ENCODE data around the gene KCNA10. TPM values are rescaled to one million over a fixed set of nuclear protein-coding genes. Genes with fewer than 3 reads are reported as not detected.

Gene KCNA10
- total and polyA plus RNA-seq, 4 donors, result not detected

DNA sequence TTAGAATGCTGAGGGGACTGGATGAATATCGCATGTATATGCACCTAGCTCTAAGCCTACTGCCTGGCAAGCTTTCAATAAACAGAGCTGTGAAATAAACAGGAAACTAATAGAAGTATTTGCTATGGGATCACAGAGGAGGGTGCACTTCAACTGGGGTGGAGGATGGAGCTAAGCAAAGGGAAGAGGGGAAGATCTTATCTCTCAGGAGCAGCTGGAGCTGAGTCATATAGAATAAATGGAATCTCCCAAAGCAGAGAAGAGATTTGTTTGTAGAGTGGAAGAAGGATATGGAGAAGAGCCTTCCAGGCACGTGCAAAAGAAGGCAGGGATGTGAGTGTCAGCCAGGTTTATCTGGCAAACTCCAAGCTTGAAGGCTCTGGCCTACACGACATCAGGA is 17.0 kb upstream of the KCNA10 start:
- Histone ChIP-seq H3K4me3 (no peak overlapping the region), H3K9me3 (ENCODE audit: control insufficient read depth in 4 of 4, insufficient read depth in 3 of 4, low read length in 3 of 4) (no peaks in the 10 kb centered on the region), H3K36me3 (ENCODE audit: control insufficient read depth in 4 of 4, insufficient read depth in 4 of 4, low read length in 4 of 4) (no peaks in the 10 kb centered on the region), H3K4me1 (ENCODE audit: control insufficient read depth in 5 of 5, insufficient read depth in 5 of 5, low read length in 5 of 5) (peaks cover 0 to 2% (median 0%) of the 10 kb centered on the region in 5 donors), H3K9ac (ENCODE audit: insufficient read depth in 1 of 2, low read length in 2 of 2) (no peak overlapping the region), H3K27ac (ENCODE audit: low read depth in 1 of 2, low read length in 1 of 2) (no peak overlapping the region), H3K27me3 (ENCODE audit: control insufficient read depth in 3 of 3, insufficient read depth in 3 of 3, low read length in 2 of 3) (peaks cover 0 to 11% (median 0%) of the 10 kb centered on the region in 3 donors)
- WGBS, 2 donors, result 47 to 52% methylated on average over 3 of the region's 3 CpGs
- DNase-seq (no peak), ATAC-seq (ENCODE audit: insufficient read depth, low FRiP score) (no peak)
- TF ChIP-seq, protein P1, sequence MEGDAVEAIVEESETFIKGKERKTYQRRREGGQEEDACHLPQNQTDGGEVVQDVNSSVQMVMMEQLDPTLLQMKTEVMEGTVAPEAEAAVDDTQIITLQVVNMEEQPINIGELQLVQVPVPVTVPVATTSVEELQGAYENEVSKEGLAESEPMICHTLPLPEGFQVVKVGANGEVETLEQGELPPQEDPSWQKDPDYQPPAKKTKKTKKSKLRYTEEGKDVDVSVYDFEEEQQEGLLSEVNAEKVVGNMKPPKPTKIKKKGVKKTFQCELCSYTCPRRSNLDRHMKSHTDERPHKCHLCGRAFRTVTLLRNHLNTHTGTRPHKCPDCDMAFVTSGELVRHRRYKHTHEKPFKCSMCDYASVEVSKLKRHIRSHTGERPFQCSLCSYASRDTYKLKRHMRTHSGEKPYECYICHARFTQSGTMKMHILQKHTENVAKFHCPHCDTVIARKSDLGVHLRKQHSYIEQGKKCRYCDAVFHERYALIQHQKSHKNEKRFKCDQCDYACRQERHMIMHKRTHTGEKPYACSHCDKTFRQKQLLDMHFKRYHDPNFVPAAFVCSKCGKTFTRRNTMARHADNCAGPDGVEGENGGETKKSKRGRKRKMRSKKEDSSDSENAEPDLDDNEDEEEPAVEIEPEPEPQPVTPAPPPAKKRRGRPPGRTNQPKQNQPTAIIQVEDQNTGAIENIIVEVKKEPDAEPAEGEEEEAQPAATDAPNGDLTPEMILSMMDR (IDR thresholded peaks at IDR 0.05; ENCODE audit: control extremely low read depth, extremely low read depth), result no peak

DNA sequence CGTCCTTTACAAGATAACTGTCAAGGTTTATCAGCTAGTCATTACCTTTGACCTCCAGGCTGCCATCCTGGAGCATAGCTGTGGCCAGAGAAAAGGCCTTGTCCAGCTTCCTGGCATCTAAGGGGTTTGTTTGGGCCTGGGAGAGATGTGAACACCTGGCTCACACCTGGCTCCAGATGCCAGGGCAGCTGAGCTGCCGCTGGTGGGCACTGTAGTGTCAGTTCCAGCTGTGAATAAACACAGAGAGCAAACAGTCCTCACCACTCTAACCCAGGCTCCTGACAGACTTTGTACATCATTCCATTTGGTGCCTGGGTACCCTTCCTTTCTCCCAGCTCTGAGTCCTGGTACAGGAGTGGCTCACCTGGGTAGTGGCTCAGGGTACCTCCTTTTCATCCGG is 14.3 kb upstream of the KCNA10 start:
- no peaks in the 10 kb centered on the region for H3K9me3 ChIP-seq (ENCODE audit: control insufficient read depth in 4 of 4, insufficient read depth in 3 of 4, low read length in 3 of 4)
- peaks cover 0 to 2% (median 0%) of the 10 kb centered on the region in 5 donors for H3K4me1 ChIP-seq (ENCODE audit: control insufficient read depth in 5 of 5, insufficient read depth in 5 of 5, low read length in 5 of 5)
- TF ChIP-seq, protein P1 (IDR thresholded peaks at IDR 0.05; ENCODE audit: control extremely low read depth, extremely low read depth), result no peak
- H3K27me3 ChIP-seq (ENCODE audit: control insufficient read depth in 3 of 3, insufficient read depth in 3 of 3, low read length in 2 of 3), result peaks cover 0 to 8% (median 0%) of the 10 kb centered on the region in 3 donors
- 53 to 58% methylated on average over 3 of the region's 3 CpGs for WGBS, 2 donors
- no peaks in the 10 kb centered on the region for H3K36me3 ChIP-seq (ENCODE audit: control insufficient read depth in 4 of 4, insufficient read depth in 4 of 4, low read length in 4 of 4)
- no peak overlapping the region for H3K4me3 ChIP-seq
- no peak for DNase-seq
- no peak overlapping the region for H3K9ac ChIP-seq (ENCODE audit: insufficient read depth in 1 of 2, low read length in 2 of 2)
- H3K27ac ChIP-seq (ENCODE audit: low read depth in 1 of 2, low read length in 1 of 2), result no peak overlapping the region
- no peak for ATAC-seq (ENCODE audit: insufficient read depth, low FRiP score)

GRCh38 chr1:110529011-110529410 is 10.0 kb upstream of the KCNA10 start:
- Histone ChIP-seq H3K9ac (ENCODE audit: insufficient read depth in 1 of 2, low read length in 2 of 2) (no peak overlapping the region), H3K36me3 (ENCODE audit: control insufficient read depth in 4 of 4, insufficient read depth in 4 of 4, low read length in 4 of 4) (no peaks in the 10 kb centered on the region), H3K27me3 (ENCODE audit: control insufficient read depth in 3 of 3, insufficient read depth in 3 of 3, low read length in 2 of 3) (peaks cover 0 to 22% (median 0%) of the 10 kb centered on the region in 3 donors), H3K4me1 (ENCODE audit: control insufficient read depth in 5 of 5, insufficient read depth in 5 of 5, low read length in 5 of 5) (no peaks in the 10 kb centered on the region), H3K27ac (ENCODE audit: low read depth in 1 of 2, low read length in 1 of 2) (no peak overlapping the region), H3K4me3 (no peak overlapping the region), H3K9me3 (ENCODE audit: control insufficient read depth in 4 of 4, insufficient read depth in 3 of 4, low read length in 3 of 4) (no peaks in the 10 kb centered on the region)
- DNase-seq, result no peak
- TF ChIP-seq, protein P1 (IDR thresholded peaks at IDR 0.05; ENCODE audit: control extremely low read depth, extremely low read depth), result no peak
- no peak for ATAC-seq (ENCODE audit: insufficient read depth, low FRiP score)
- WGBS, 2 donors, result 90 to 93% methylated on average over 1 of the region's 1 CpG

DNA sequence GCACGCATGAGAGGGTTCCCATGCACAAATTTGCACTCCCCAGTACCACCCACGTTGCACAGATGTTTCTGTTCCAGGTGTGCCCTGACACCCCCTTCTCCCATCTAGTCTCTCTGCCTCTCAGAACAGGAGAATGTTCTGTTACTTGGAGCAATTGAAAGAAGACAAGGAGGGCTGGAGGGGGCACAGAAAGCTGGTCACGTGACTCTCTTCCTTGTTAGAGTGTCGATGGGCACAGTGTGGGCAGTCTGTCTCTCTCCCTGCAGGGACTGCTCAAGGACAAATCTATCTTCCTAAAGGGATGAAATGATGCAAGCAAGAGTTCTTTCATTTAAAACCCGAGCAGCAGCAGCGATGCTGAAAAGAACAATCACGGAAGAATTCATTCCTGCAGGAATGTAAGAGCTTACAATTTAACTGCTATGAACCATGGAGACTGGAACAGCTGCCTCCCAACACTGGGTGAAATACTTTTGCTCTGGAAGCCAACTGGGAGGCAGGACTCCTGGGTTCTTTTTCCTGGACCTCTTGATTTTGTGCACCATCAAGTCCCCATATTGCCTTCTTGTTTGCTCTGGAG is 7.3 kb upstream of the KCNA10 start:
- Histone ChIP-seq H3K9me3 (ENCODE audit: control insufficient read depth in 4 of 4, insufficient read depth in 3 of 4, low read length in 3 of 4) (no peaks in the 10 kb centered on the region), H3K4me3 (no peak overlapping the region), H3K27me3 (ENCODE audit: control insufficient read depth in 3 of 3, insufficient read depth in 3 of 3, low read length in 2 of 3) (peaks cover 0 to 22% (median 0%) of the 10 kb centered on the region in 3 donors), H3K36me3 (ENCODE audit: control insufficient read depth in 4 of 4, insufficient read depth in 4 of 4, low read length in 4 of 4) (no peaks in the 10 kb centered on the region), H3K9ac (ENCODE audit: insufficient read depth in 1 of 2, low read length in 2 of 2) (no peak overlapping the region), H3K4me1 (ENCODE audit: control insufficient read depth in 5 of 5, insufficient read depth in 5 of 5, low read length in 5 of 5) (no peaks in the 10 kb centered on the region), H3K27ac (ENCODE audit: low read depth in 1 of 2, low read length in 1 of 2) (no peak overlapping the region)
- 65 to 66% methylated on average over 7 of the region's 7 CpGs for WGBS, 2 donors
- DNase-seq (no peak), ATAC-seq (ENCODE audit: insufficient read depth, low FRiP score) (no peak)
- TF ChIP-seq, protein P1 (IDR thresholded peaks at IDR 0.05; ENCODE audit: control extremely low read depth, extremely low read depth), result no peak
